Heart left ventricle (tissue), 16 donors: ENCODE measurements around the gene NPVF. TPM values are rescaled to one million over a fixed set of nuclear protein-coding genes. Genes with fewer than 3 reads are reported as not detected.

Source experiments
- ATAC-seq, 4 donors: fragments of 200-7000 bp; cut with Tn5 transposase; one replicate each; pipeline ENCODE4 v1.9.1; 2020 to 2022; ENCODE audit warnings: moderate library complexity in 4 of 4, mild to moderate bottlenecking in 3 of 4, moderate number of reproducible peaks in 1 of 4
- DNase-seq, 5 donors: peaks; one replicate each; pipeline ENCODE4 v3.0.0-alpha.2; 2020
- H3K27ac ChIP-seq, 12 donors: fragments of 200-600 bp; sonication (generic) in 4 of 12; one replicate each; pipeline versions ENCODE4 v1.5.0 to v1.8.0; 2016 to 2022; ENCODE audit warnings: mild to moderate bottlenecking in 2 of 12
- H3K27me3 ChIP-seq, 9 donors: fragments of 200-600 bp; sonication (generic) in 2 of 9; one replicate each; pipeline versions ENCODE4 v1.5.1 to v1.8.0; 2016 to 2022; ENCODE audit warnings: mild to moderate bottlenecking in 3 of 9
- H3K36me3 ChIP-seq, 9 donors: fragments of 200-600 bp; sonication (generic) in 2 of 9; one replicate each; pipeline versions ENCODE4 v1.5.0 to v1.8.0; 2018 to 2022; ENCODE audit warnings: mild to moderate bottlenecking in 2 of 9
- H3K4me1 ChIP-seq, 12 donors: fragments of 200-600 bp; sonication (generic) in 4 of 12; one replicate each; pipeline versions ENCODE4 v1.5.0 to v1.8.0; 2016 to 2022; ENCODE audit warnings: mild to moderate bottlenecking in 3 of 12
- H3K4me3 ChIP-seq, 12 donors: fragments of 200-600 bp; sonication (generic) in 4 of 12; one replicate each; pipeline versions ENCODE4 v1.5.0 to v1.8.0; 2017 to 2022; ENCODE audit warnings: mild to moderate bottlenecking in 9 of 12, moderate library complexity in 4 of 12
- H3K9me3 ChIP-seq, 12 donors: fragments of 200-600 bp; sonication (generic) in 4 of 12; one replicate each; pipeline versions ENCODE4 v1.5.0 to v1.8.0; 2016 to 2022; ENCODE audit warnings: mild to moderate bottlenecking in 1 of 12
- CTCF ChIP-seq, 12 donors: fragments of 200-600 bp; sonication (generic) in 4 of 12; IDR thresholded peaks; one replicate each; pipeline versions ENCODE4 v1.5.0 to v1.8.0; 2018 to 2022; ENCODE audit warnings: antibody characterized with exemption in 12 of 12, mild to moderate bottlenecking in 5 of 12
- POLR2A ChIP-seq, 2 donors: fragments of 450-650 bp; IDR thresholded peaks; one replicate each; pipeline ENCODE4 v1.6.1; 2017; ENCODE audit warnings: antibody characterized with exemption in 2 of 2, mild to moderate bottlenecking in 2 of 2, moderate library complexity in 2 of 2
- WGBS, 4 donors: extraction: QIAGEN DNeasy Blood & Tissue Kit in 2 of 4; methylation state at CpG; one replicate each; pipeline versions ENCODE4 v1.1.5 to v1.1.7; 2013 to 2018; 5-methylcytosine and 5-hydroxymethylcytosine counted together
- intact Hi-C, 10 donors: fragments of 100-400 bp; cut with DNase I; formaldehyde crosslinking; loops; one replicate each; pipeline versions ENCODE4 v1.11.1 to v1.14.2; 2022
- polyA plus RNA-seq, 2 donors: library from polyadenylated mRNA; stranded (reverse); fragments of 200-250 nt; gene quantifications; one replicate each; pipeline ENCODE4 v1.2.3, GENCODE V29; 2013
- total RNA-seq, 9 donors: library from RNA; depleted of rRNA in 2 of 9; stranded (reverse); fragments of >200 nt in 2 of 9; fragmentation: NEBNext Ultra II Directional in 3 of 9; extraction: Animal tissue kit (Norgen Biotek cat#: 25700) in 3 of 9; gene quantifications; one replicate each; pipeline versions ENCODE4 v1.1.0 to v1.2.4, GENCODE V29; 2016 to 2023
- donor health status: ischemic (EF 13 %, LVEDD 7.1; RV severe dilation, severe dysfunction).
- donor health status: healthy with polysubstance abuse.
- donor health status: DM: no; HTN: yes; CAD: no.
- donor health status: DM: no; HTN: no; CAD: no.
- donor health status: ischemic (EF 25% LVEDD 6.9; RV normal size, moderate dysfunction).
- donor health status: ischemic (EF 25% LVEDD 5.7; RV mildly dilated, moderate dysfunction).
- donor health status: healthy.
- donor health status: DM: yes; HTN: yes; CAD: no.
- donor health status: ischemic (EF 35%, LVEDD 5.7; RV mildly dilated, moderate dysfunction).
- donor health status: nonischemic (EF 11% LVEDD 7.7; RV severe dilation, severe dysfunction).
- donor health status: DM: yes; HTN: yes; CAD: no.
- donor health status: PGD.
- donor health status: ischemic (EF 29% LVEDD 5.4; RV normal size, mild dysfunction).
- donor health status: nonischemic (EF 23%, LVEDD 6.1; RV moderate dilation, normal function).

The NPVF gene
- total and polyA plus RNA-seq, 11 donors = not detected

DNA sequence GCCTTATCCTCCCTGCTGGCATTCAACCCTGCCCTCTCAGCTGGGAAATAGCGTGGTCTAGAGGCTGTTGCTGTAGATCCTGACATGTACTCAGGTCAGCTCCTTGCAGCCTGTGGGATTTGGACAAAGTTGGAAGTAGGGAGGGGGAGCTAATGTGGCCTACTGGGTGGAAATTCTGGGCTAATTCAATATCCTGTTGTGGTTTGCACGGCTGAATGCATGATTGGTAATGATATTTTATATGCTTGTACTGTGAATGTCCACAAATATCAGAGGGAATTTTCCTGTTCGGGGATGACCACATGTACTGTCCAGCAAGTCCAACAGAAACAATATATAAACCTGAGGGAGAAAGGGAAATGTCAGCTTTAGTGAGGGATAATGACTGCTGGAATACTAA is 22.1 kb upstream of the NPVF start:
- Histone ChIP-seq H3K27ac (no peak overlapping the region), H3K36me3 (no peaks in the 10 kb centered on the region), H3K4me3 (no peak overlapping the region), H3K4me1 (no peaks in the 10 kb centered on the region), H3K27me3 (no peaks in the 10 kb centered on the region), H3K9me3 (no peaks in the 10 kb centered on the region)
- TF ChIP-seq CTCF (IDR thresholded peaks at IDR 0.05) = no peak
- no peak for TF ChIP-seq POLR2A (IDR thresholded peaks at IDR 0.05)
- ATAC-seq = no peak
- no peak for DNase-seq
- intact Hi-C loops = loop anchor here in 1 of 10 donors (10.0 kb wide), 1 partner anchor 1114 kb away; no protein-coding TSS in a partner anchor
- 67 to 86% (median 84%) methylated on average over 3 of the region's 3 CpGs for WGBS, 4 donors

GRCh38 chr7:25249772-25250171 is 21.5 kb upstream of the NPVF start:
- no peak for ATAC-seq
- Histone ChIP-seq H3K4me3 (no peak overlapping the region), H3K27me3 (peaks cover 0 to under 1% (median 0%) of the 10 kb centered on the region in 9 donors), H3K27ac (no peak overlapping the region), H3K4me1 (no peaks in the 10 kb centered on the region), H3K9me3 (no peaks in the 10 kb centered on the region), H3K36me3 (no peaks in the 10 kb centered on the region)
- DNase-seq = no peak
- TF ChIP-seq CTCF (IDR thresholded peaks at IDR 0.05) = no peak
- no peak for TF ChIP-seq POLR2A (IDR thresholded peaks at IDR 0.05)
- 86 to 97% (median 93%) methylated on average over 2 to 3 of the region's 3 CpGs for WGBS, 4 donors
- intact Hi-C loops = loop anchor here in 1 of 10 donors (10.0 kb wide), 1 partner anchor 1115 kb away; no protein-coding TSS in a partner anchor

GRCh38 chr7:25246306-25246705 is 18.0 kb upstream of the NPVF start:
- 97 to 100% (median 100%) methylated on average over 1 of the region's 1 CpG for WGBS, 4 donors
- DNase-seq (no peak), ATAC-seq (no peak)
- Histone ChIP-seq H3K4me1 (peaks cover 0 to 11% (median 3%) of the 10 kb centered on the region in 12 donors), H3K27me3 (peaks cover 0 to 3% (median 0%) of the 10 kb centered on the region in 9 donors), H3K4me3 (no peak overlapping the region), H3K9me3 (no peaks in the 10 kb centered on the region), H3K36me3 (no peaks in the 10 kb centered on the region), H3K27ac (no peak overlapping the region)
- intact Hi-C loops = no loop called here
- TF ChIP-seq CTCF (IDR thresholded peaks at IDR 0.05) (no peak), POLR2A (IDR thresholded peaks at IDR 0.05) (no peak)

DNA sequence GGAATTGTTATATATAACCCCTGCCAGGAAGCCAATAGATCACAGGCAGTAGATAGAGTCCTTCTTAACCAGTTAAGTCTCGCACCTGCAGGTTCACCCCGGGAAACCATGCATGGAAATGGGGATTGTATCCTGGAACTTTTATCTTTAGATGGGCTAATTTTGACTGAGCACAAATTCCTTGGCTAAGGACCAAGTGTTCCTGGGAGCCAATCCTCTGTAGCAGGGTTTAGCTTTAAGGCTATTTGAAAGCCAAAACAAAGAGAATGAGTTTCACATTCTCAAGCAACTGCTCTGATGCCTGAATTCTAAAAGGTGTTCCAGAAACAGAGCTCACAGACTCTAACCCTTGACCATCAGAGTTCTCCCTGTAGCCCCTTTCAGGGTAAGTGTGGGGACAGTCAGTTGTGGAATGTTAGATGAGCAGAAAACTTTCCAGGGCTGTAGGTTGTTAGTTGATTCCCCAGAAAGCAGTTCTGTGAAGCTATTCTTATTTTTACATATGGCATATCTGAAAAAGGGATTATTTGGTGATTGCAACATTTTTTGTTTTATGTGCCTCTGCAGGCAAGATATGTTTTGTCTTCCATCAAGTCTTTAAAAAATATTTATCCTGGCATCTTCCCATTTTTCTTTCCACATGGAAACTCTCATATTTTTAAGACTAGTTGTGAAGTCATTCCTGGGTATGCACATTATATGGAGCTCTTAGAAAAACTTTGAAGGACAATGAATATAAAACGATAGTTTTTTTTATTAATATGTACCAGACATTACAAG is 16.2 kb upstream of the NPVF start:
- Histone ChIP-seq H3K9me3 (no peaks in the 10 kb centered on the region), H3K27me3 (peaks cover 0 to 3% (median 0%) of the 10 kb centered on the region in 9 donors), H3K36me3 (no peaks in the 10 kb centered on the region), H3K27ac (no peak overlapping the region), H3K4me3 (no peak overlapping the region), H3K4me1 (peaks cover 0 to 12% (median 3%) of the 10 kb centered on the region in 12 donors)
- TF ChIP-seq CTCF (IDR thresholded peaks at IDR 0.05) = no peak
- no peak for TF ChIP-seq POLR2A (IDR thresholded peaks at IDR 0.05)
- ATAC-seq = no peak
- DNase-seq = no peak
- intact Hi-C loops = no loop called here
- WGBS, 4 donors = 26 to 39% (median 34%) methylated on average over 3 of the region's 3 CpGs
